ENCODE data around the gene MAN1C1. TPM values are rescaled to one million over a fixed set of nuclear protein-coding genes. Genes with fewer than 3 reads are reported as not detected.
"Not testable (repeated sequence)": the region's sequence is repeated elsewhere in the genome, so short reads cannot be mapped to it uniquely, and the experiment has no call there.

The MAN1C1 gene
- total and polyA plus RNA-seq, 7 donors: 1.8 to 6.7 (median 2.0) TPM

DNA sequence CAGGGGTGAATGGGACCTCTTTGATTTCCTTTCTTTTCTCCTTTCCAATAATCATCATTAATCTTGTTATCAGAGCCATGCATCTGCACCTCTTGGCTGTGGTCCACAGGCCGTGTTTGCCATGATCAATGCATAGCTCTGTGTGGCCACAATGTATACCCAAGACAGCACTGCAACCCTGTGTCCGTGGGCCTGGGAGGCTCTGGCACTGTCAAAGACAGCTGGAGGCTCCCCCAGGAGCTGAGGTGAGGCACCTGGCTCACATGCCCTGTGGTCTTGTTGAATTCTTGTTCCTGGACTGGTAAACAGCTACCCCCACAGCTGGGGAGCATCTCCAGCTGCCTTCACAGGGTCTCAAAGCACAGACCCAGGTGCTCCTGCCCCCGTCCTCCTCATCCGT, 116.2 kb downstream of the MAN1C1 start:
- ATAC-seq (no peak), DNase-seq (no peak)
- Histone ChIP-seq H3K4me1 (peaks cover 27% of the 10 kb centered on the region), H3K36me3 (ENCODE audit: insufficient read depth in 1 of 2, low read depth in 1 of 2) (no peaks in the 10 kb centered on the region), H3K27me3 (ENCODE audit: insufficient read depth in 3 of 3, low read length in 2 of 3) (no peaks in the 10 kb centered on the region), H3K9me3 (no peaks in the 10 kb centered on the region), H3K4me3 (no peak overlapping the region), H3K27ac (no peak overlapping the region)
- TF ChIP-seq, protein P1, sequence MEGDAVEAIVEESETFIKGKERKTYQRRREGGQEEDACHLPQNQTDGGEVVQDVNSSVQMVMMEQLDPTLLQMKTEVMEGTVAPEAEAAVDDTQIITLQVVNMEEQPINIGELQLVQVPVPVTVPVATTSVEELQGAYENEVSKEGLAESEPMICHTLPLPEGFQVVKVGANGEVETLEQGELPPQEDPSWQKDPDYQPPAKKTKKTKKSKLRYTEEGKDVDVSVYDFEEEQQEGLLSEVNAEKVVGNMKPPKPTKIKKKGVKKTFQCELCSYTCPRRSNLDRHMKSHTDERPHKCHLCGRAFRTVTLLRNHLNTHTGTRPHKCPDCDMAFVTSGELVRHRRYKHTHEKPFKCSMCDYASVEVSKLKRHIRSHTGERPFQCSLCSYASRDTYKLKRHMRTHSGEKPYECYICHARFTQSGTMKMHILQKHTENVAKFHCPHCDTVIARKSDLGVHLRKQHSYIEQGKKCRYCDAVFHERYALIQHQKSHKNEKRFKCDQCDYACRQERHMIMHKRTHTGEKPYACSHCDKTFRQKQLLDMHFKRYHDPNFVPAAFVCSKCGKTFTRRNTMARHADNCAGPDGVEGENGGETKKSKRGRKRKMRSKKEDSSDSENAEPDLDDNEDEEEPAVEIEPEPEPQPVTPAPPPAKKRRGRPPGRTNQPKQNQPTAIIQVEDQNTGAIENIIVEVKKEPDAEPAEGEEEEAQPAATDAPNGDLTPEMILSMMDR (IDR thresholded peaks at IDR 0.05): no peak
- intact Hi-C loops (cut with DNase I): no loop called here
- 93 to 95% (median 95%) methylated on average over 4 of the region's 4 CpGs for WGBS, 3 donors

DNA sequence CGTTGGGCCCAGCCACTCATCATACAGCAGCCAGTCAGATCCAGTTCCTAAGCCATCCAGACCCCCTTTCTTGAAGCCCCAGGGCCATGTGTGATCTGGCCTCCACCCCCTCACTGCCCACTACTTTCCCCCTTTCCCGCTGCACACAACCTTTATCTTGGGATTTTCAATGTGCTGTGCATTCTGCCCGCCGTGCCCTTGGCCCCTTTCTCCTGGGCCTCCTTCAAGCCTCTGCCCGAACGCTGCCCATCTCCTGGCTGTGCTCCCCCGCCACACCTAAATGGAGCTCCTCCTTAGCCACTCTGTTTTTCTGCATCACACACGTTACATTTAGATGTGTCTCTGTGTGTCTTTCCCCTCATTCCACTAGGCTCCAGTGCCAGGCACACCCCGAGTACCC, 116.7 kb downstream of the MAN1C1 start:
- Histone ChIP-seq H3K27me3 (ENCODE audit: insufficient read depth in 3 of 3, low read length in 2 of 3) (no peaks in the 10 kb centered on the region), H3K4me1 (peaks cover 22% of the 10 kb centered on the region), H3K4me3 (no peak overlapping the region), H3K27ac (no peak overlapping the region), H3K36me3 (ENCODE audit: insufficient read depth in 1 of 2, low read depth in 1 of 2) (no peaks in the 10 kb centered on the region), H3K9me3 (no peaks in the 10 kb centered on the region)
- no peak for DNase-seq
- ATAC-seq: no peak
- TF ChIP-seq, protein P1 (IDR thresholded peaks at IDR 0.05): no peak
- WGBS, 3 donors: 92 to 97% (median 95%) methylated on average over 9 of the region's 9 CpGs
- intact Hi-C loops (cut with DNase I): no loop called here

DNA sequence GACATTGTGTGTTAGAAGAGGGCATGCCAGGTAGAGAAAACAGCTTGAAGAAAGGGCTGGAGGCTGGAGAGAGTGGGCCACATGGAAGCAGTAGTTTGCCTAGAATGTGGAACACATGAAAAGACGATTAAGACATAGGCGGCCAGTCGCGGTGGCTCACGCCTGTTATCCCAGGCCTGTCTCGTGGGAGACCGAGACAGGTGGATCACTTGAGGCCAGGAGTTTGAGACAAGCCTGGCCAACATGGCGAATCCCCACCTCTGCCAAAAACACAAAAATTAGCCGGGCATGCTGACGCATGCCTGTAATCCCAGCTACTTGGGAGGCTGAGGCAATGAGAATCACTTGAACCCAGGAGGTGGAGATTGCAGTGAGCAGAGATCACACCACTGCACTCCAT, 118.4 kb downstream of the MAN1C1 start:
- H3K4me1 ChIP-seq: peaks cover 14% of the 10 kb centered on the region
- intact Hi-C loops (cut with DNase I); H3K27ac ChIP-seq; H3K9me3 ChIP-seq; H3K27me3 ChIP-seq (ENCODE audit: insufficient read depth in 3 of 3, low read length in 2 of 3); H3K4me3 ChIP-seq; ATAC-seq; H3K36me3 ChIP-seq (ENCODE audit: insufficient read depth in 1 of 2, low read depth in 1 of 2): not testable (repeated sequence)
- DNase-seq: peak in 1 of 2 donors; percentile 29
- 62 to 85% (median 65%) methylated on average over 10 of the region's 10 CpGs for WGBS, 3 donors

DNA sequence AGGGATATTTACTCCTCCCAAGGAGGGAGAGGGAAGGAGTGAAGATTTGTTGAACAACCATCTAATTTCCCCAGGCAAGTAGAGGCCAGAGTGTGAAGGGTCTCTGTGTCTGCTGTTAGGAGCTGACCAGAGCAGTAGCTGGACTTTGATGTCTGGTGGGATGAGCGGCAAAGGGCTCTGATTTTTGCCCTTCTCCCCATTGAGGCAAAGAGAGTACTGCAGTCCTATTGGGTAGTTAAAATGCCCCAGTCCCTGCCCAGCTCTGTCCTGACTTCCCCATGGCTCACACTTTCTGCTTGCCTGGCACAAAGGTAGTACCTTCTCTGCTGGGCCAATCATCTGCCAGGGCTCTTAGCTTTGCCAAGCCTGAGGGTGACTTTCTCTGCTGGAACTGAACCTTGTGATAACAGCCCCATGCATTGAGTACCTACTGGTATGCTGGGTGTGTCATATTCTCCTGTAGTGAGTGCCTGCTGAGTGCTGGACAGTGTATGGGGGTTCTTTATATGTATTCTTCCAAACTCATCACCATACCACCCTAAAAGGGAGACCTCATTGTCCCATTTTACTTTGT, 119.5 kb downstream of the MAN1C1 start:
- ATAC-seq: peak in 3 of 4 donors; percentile 36 to 41 (median 40)
- Histone ChIP-seq H3K4me3 (no peak overlapping the region), H3K36me3 (ENCODE audit: insufficient read depth in 1 of 2, low read depth in 1 of 2) (no peaks in the 10 kb centered on the region), H3K27ac (no peak overlapping the region), H3K9me3 (no peaks in the 10 kb centered on the region), H3K27me3 (ENCODE audit: insufficient read depth in 3 of 3, low read length in 2 of 3) (no peaks in the 10 kb centered on the region), H3K4me1 (peaks cover 8% of the 10 kb centered on the region)
- 94 to 100% (median 98%) methylated on average over 1 of the region's 1 CpG for WGBS, 3 donors
- peak in 1 of 2 donors; percentile 31 for DNase-seq
- TF ChIP-seq, protein P1 (IDR thresholded peaks at IDR 0.05): no peak
- intact Hi-C loops (cut with DNase I): no loop called here

DNA sequence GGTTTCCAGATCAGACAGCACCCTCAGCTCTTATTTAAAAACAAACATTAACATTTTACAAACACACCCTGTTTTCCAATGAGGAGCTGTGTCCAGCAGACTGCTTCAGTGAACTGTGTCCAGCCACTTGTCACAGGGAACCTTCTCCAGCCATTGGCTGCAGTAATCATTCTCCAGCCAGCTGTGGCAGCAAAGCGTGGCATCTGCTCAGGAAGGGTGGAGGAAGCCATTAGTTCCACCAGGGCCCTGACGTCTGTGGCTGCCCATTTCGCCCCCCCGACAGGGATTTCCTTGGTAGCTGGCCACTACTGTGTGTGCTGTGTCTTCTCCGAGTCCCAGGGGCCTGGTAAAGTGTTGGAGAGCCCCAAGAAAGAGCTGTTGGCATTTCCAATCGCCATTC, 120.5 kb downstream of the MAN1C1 start:
- Histone ChIP-seq H3K27me3 (ENCODE audit: insufficient read depth in 3 of 3, low read length in 2 of 3) (no peaks in the 10 kb centered on the region), H3K4me3 (no peak overlapping the region), H3K4me1 (peaks cover 8% of the 10 kb centered on the region), H3K36me3 (ENCODE audit: insufficient read depth in 1 of 2, low read depth in 1 of 2) (no peaks in the 10 kb centered on the region), H3K9me3 (no peaks in the 10 kb centered on the region), H3K27ac (no peak overlapping the region)
- ATAC-seq: peak; percentile 58 to 78 (median 68)
- 30 to 41% (median 37%) methylated on average over 6 of the region's 6 CpGs for WGBS, 3 donors
- TF ChIP-seq, protein P1 (IDR thresholded peaks at IDR 0.05): no peak
- DNase-seq: peak; percentile 33 to 61
- intact Hi-C loops (cut with DNase I): no loop called here

Data from psoas muscle (tissue), 8 donors.